ENCODE data around the gene GMPPB.
"Not testable (repeated sequence)": the region's sequence is repeated elsewhere in the genome, so short reads cannot be mapped to it uniquely, and the experiment has no call there.

GMPPB gene

GRCh38 chr3:49691481-49691880, 32.3 kb downstream of the GMPPB start:
- DNase-seq (ENCODE audit: low read depth in 3 of 3): not testable (repeated sequence)

GRCh38 chr3:49690856-49691255, 32.9 kb downstream of the GMPPB start:
- not testable (repeated sequence) for DNase-seq (ENCODE audit: low read depth in 3 of 3)

- not testable (repeated sequence) for DNase-seq (ENCODE audit: low read depth in 3 of 3)
Measured at GRCh38 chr3:49689908-49690624, 33.7 kb downstream of the GMPPB start.

GRCh38 chr3:49689046-49689907, 34.5 kb downstream of the GMPPB start, which contains the start of the genes MST1 and RNF123:
MST1 (minus strand) TSS chr3:49689474; CDS start chr3:49688691, 783 bp downstream.
RNF123 (plus strand) TSS chr3:49689557; CDS start chr3:49691166, 1,609 bp downstream.
- DNase-seq (ENCODE audit: low read depth in 3 of 3): peak; percentile 81 to 89 (median 85)

- not testable (repeated sequence) for DNase-seq (ENCODE audit: low read depth in 3 of 3)
Measured at GRCh38 chr3:49688338-49689045, 35.3 kb downstream of the GMPPB start.

- DNase-seq (ENCODE audit: low read depth in 3 of 3): not testable (repeated sequence)
Measured at GRCh38 chr3:49687424-49687795, 36.3 kb downstream of the GMPPB start.

- not testable (repeated sequence) for DNase-seq (ENCODE audit: low read depth in 3 of 3)
Measured at GRCh38 chr3:49686769-49687423, 36.9 kb downstream of the GMPPB start.

GRCh38 chr3:49686346-49686745, 37.4 kb downstream of the GMPPB start:
- DNase-seq (ENCODE audit: low read depth in 3 of 3): not testable (repeated sequence)

GRCh38 chr3:49685846-49686245, 37.9 kb downstream of the GMPPB start:
- not testable (repeated sequence) for DNase-seq (ENCODE audit: low read depth in 3 of 3)

- DNase-seq (ENCODE audit: low read depth in 3 of 3): not testable (repeated sequence)
Measured at GRCh38 chr3:49685103-49685502, 38.6 kb downstream of the GMPPB start.

- not testable (repeated sequence) for DNase-seq (ENCODE audit: low read depth in 3 of 3)
Measured at GRCh38 chr3:49684453-49684852, 39.3 kb downstream of the GMPPB start.

- no peak for DNase-seq (ENCODE audit: low read depth in 3 of 3)
Measured at GRCh38 chr3:49683162-49683561, 40.6 kb downstream of the GMPPB start.

- no peak for DNase-seq (ENCODE audit: low read depth in 3 of 3)
Measured at GRCh38 chr3:49681543-49681942, 42.2 kb downstream of the GMPPB start.

GRCh38 chr3:49681232-49681522, 42.6 kb downstream of the GMPPB start:
- DNase-seq (ENCODE audit: low read depth in 3 of 3): no peak

- DNase-seq (ENCODE audit: low read depth in 3 of 3): no peak
Measured at GRCh38 chr3:49680493-49681231, 43.1 kb downstream of the GMPPB start.

- DNase-seq (ENCODE audit: low read depth in 3 of 3): no peak
Measured at GRCh38 chr3:49675912-49676311, 47.8 kb downstream of the GMPPB start.

- peak in 1 of 3 experiments; percentile 33 for DNase-seq (ENCODE audit: low read depth in 3 of 3)
Measured at GRCh38 chr3:49674497-49674983, 49.2 kb downstream of the GMPPB start.

- peak; percentile 95 to 97 (median 97) for DNase-seq (ENCODE audit: low read depth in 3 of 3)
Measured at GRCh38 chr3:49673715-49674496, 49.8 kb downstream of the GMPPB start, which contains the start of gene APEH. APEH (plus strand) TSS chr3:49674351; CDS start chr3:49674402, 51 bp downstream.

- no peak for DNase-seq (ENCODE audit: low read depth in 3 of 3)
Measured at GRCh38 chr3:49673121-49673714, 50.5 kb downstream of the GMPPB start.

All from stimulated activated CD4-positive, alpha-beta T cell treated with anti-CD3 and anti-CD28 coated beads, TNF-alpha, amount 100 ng/mL, for 4 hours (primary cell).